K562 (cell line): ENCODE measurements around the gene DLX4. TPM values are rescaled to one million over a fixed set of nuclear protein-coding genes. Genes with fewer than 3 reads are reported as not detected.

ENCODE experiments used
- ATAC-seq: fragments of 200-7000 bp; cut with Tn5 transposase; 3 replicates; pipeline ENCODE4 v1.9.1; 2020; ENCODE audit warnings: moderate library complexity
- BruUV-seq: library from RNA; stranded (reverse); fragments of 400-500 nt; replicated peaks from 2 replicates; lab custom pipeline; 2021; lab: Mats Ljungman, UMichigan
- CTCF ChIA-PET: fragments of 300-600 bp; formaldehyde crosslinking; extraction: SDS; loops from one replicate; lab custom pipeline; 2021; ENCODE audit warnings: low intra/inter-chr PET ratio; lab: Yijun Ruan, JAX
- POLR2A ChIA-PET: fragments of 300-600, 350-650 bp; sonication (Branson Sonifier 250); formaldehyde crosslinking; extraction: SDS; loops from one replicate; lab custom pipeline; 2021; ENCODE audit warnings: antibody characterized with exemption, inconsistent platforms; lab: Yijun Ruan, JAX
- DNase-seq, 4 experiments: peaks; one replicate each; pipeline versions ENCODE4 v3.0.0 to v3.0.0-alpha.2; 2011 to 2018; ENCODE audit warnings: low spot score in 3 of 4, mixed read lengths in 3 of 4; ENCODE audit errors: extremely low read depth in 1 of 4
- FAIRE-seq: peaks from 2 replicates; lab custom pipeline; 2011; peaks lifted over from hg19 to GRCh38; lab: Jason Lieb, UNC
- H2AFZ ChIP-seq: 2 replicates; pipeline ENCODE4 v1.6.0; 2011; ENCODE audit warnings: low read depth, low read length, control low read depth, inconsistent platforms
- H3K27ac ChIP-seq: fragments of 200-600 bp; 3 replicates; pipeline ENCODE4 v1.8.0; 2011; ENCODE audit warnings: low read depth, mild to moderate bottlenecking, control low read depth, inconsistent platforms, low read length, moderate library complexity, mixed read lengths; ENCODE audit errors: extremely low read depth
- H3K27me3 ChIP-seq, 2 experiments: fragments of 300-600 bp in 1 of 2; 2 replicates in 1 of 2; 3 replicates in 1 of 2; pipeline versions ENCODE4 v1.6.0 to v1.8.0; 2011; ENCODE audit warnings: inconsistent platforms in 2 of 2, low read length in 2 of 2, mild to moderate bottlenecking in 1 of 2, mixed read lengths in 1 of 2, moderate library complexity in 1 of 2; ENCODE audit not compliant: control insufficient read depth in 2 of 2, insufficient read depth in 2 of 2
- H3K36me3 ChIP-seq: fragments of 300-600 bp; 3 replicates; pipeline ENCODE4 v1.8.0; 2011; ENCODE audit warnings: mild to moderate bottlenecking, low read length, inconsistent platforms; ENCODE audit not compliant: control insufficient read depth, insufficient read depth
- H3K4me1 ChIP-seq, 2 experiments: fragments of 200-600 bp in 1 of 2; replicated peaks in 1 of 2; 2 replicates in 1 of 2; 3 replicates in 1 of 2; pipeline versions ENCODE4 v1.5.1 to v1.8.0; 2011; ENCODE audit warnings: inconsistent platforms in 2 of 2, low read length in 2 of 2, mild to moderate bottlenecking in 1 of 2, mixed read lengths in 1 of 2, moderate library complexity in 1 of 2; ENCODE audit not compliant: control insufficient read depth in 2 of 2, insufficient read depth in 2 of 2
- H3K4me2 ChIP-seq: 2 replicates; pipeline ENCODE4 v1.6.1; 2011; ENCODE audit warnings: low read length, control low read depth, inconsistent platforms, mixed read lengths; ENCODE audit not compliant: insufficient read depth
- H3K4me3 ChIP-seq: fragments of 200-600 bp; sonication (generic), shearing (Covaris generic); 2 replicates; pipeline ENCODE4 v1.5.1; 2016; ENCODE audit warnings: control low read depth, inconsistent platforms
- H3K79me2 ChIP-seq: fragments of 200-600 bp; 3 replicates; pipeline ENCODE4 v1.8.0; 2011; ENCODE audit warnings: low read length, inconsistent platforms; ENCODE audit not compliant: control insufficient read depth, insufficient read depth
- H3K9ac ChIP-seq, 2 experiments: 2 replicates each; pipeline versions ENCODE4 v1.6.0 to v1.6.1; 2011; ENCODE audit warnings: low read depth in 2 of 2, low read length in 2 of 2, control low read depth in 1 of 2, inconsistent platforms in 1 of 2, mild to moderate bottlenecking in 1 of 2, mixed read lengths in 1 of 2; ENCODE audit not compliant: insufficient read depth in 1 of 2
- H3K9me1 ChIP-seq: one replicate; pipeline ENCODE4 v1.6.0; 2011; ENCODE audit warnings: inconsistent platforms, mild to moderate bottlenecking, low read length, moderate library complexity; ENCODE audit not compliant: control insufficient read depth, insufficient read depth
- H3K9me3 ChIP-seq: replicated peaks from 2 replicates; pipeline ENCODE4 v1.5.1; 2011; ENCODE audit warnings: low read depth, low read length, inconsistent platforms; ENCODE audit not compliant: control insufficient read depth, insufficient read depth
- H4K20me1 ChIP-seq: replicated peaks from 2 replicates; pipeline ENCODE4 v1.6.1; 2011; ENCODE audit warnings: low read length, inconsistent platforms, mixed read lengths; ENCODE audit not compliant: control insufficient read depth, insufficient read depth
- CCNT2 ChIP-seq: IDR thresholded peaks from 2 replicates; pipeline ENCODE4 v1.6.1; 2011; ENCODE audit warnings: borderline replicate concordance, low read depth, mild to moderate bottlenecking, moderate library complexity, mixed read lengths, low read length; ENCODE audit not compliant: insufficient read length; ENCODE audit errors: extremely low read depth
- CHD2 ChIP-seq: IDR thresholded peaks from 2 replicates; pipeline ENCODE4 v1.6.1; 2011; ENCODE audit warnings: low read depth, low read length
- FOXP4 ChIP-seq: sonication (generic); formaldehyde crosslinking; IDR thresholded peaks from 2 replicates; pipeline ENCODE4 v1.8.0; 2022; ENCODE audit warnings: mild to moderate bottlenecking, missing genetic modification reagents, borderline replicate concordance
- GATA2 ChIP-seq: sonication (generic); formaldehyde crosslinking; IDR thresholded peaks from 2 replicates; pipeline ENCODE4 v1.4.0; 2020; ENCODE audit warnings: mild to moderate bottlenecking, missing genetic modification reagents
- GATAD2B ChIP-seq: fragments of 450-650 bp; IDR thresholded peaks from 2 replicates; pipeline ENCODE4 v1.6.1; 2017; ENCODE audit warnings: mild to moderate bottlenecking, borderline replicate concordance
- KAT8 ChIP-seq: fragments of 450-650 bp; IDR thresholded peaks from 2 replicates; pipeline ENCODE4 v1.6.1; 2016; ENCODE audit warnings: low read depth, mild to moderate bottlenecking
- KLF13 ChIP-seq: fragments of 450-650 bp; IDR thresholded peaks from 2 replicates; pipeline ENCODE4 v1.6.1; 2016; ENCODE audit warnings: missing genetic modification characterization, low read depth, mild to moderate bottlenecking, missing compliant biosample characterization, moderate library complexity, borderline replicate concordance
- NR0B1 ChIP-seq: fragments of 450-650 bp; IDR thresholded peaks from one replicate; pipeline ENCODE4 v1.6.1; 2018; ENCODE audit warnings: mild to moderate bottlenecking, moderate library complexity; ENCODE audit not compliant: partially characterized antibody
- RFX5 ChIP-seq: IDR thresholded peaks from 2 replicates; pipeline ENCODE4 v1.6.1; 2011; ENCODE audit warnings: low read depth, mild to moderate bottlenecking, improper control_type of control experiment, low read length
- ZBTB5 ChIP-seq: fragments of 450-650 bp; IDR thresholded peaks from 2 replicates; pipeline ENCODE4 v1.6.1; 2017; ENCODE audit warnings: antibody characterized with exemption
- ZNF75A ChIP-seq: fragments of 450-650 bp; formaldehyde crosslinking; IDR thresholded peaks from 2 replicates; pipeline ENCODE4 v1.4.0; 2020; ENCODE audit warnings: mild to moderate bottlenecking
- WGBS: fragments of 100-300 bp; shearing (Covaris generic); methylation state at CpG from one replicate; pipeline ENCODE4 v1.1.6; 2016; ENCODE audit warnings: low coverage, mixed read lengths; ENCODE audit not compliant: insufficient coverage; ENCODE audit errors: missing lambda C conversion rate; 5-methylcytosine and 5-hydroxymethylcytosine counted together
- in situ Hi-C: fragments of 300-500 bp; cut with MboI; formaldehyde crosslinking; loops from 4 replicates; pipeline ENCODE4 v1.15.0; 2018; ENCODE audit warnings: inconsistent platforms, mixed read lengths
- intact Hi-C: fragments of 100-400 bp; cut with micrococcal nuclease; formaldehyde crosslinking; loops from 2 replicates; pipeline ENCODE4 v1.14.2; 2022
- polyA plus RNA-seq, 8 experiments: library from polyadenylated mRNA; depleted of rRNA in 4 of 8; stranded (reverse) in 5 of 8; unstranded in 3 of 8; fragments of >200 nt; fragmentation: Nextera tagmentation in 2 of 8; fragmentation: Illumina TruSeq in 1 of 8; extraction: Ambion mirVana in 2 of 8; extraction: Trizol in 1 of 8; gene quantifications; 2 replicates each; pipeline versions ENCODE4 v1.2.1 to v1.2.3, GENCODE V29; 2011 to 2014; ENCODE audit warnings: inconsistent platforms in 1 of 8, missing spikeins in 1 of 8
- total RNA-seq, 7 experiments: library from RNA; depleted of rRNA in 6 of 7; stranded (reverse); fragments of >200 nt in 6 of 7; fragmentation: Illumina TruSeq in 2 of 7; extraction: Trizol in 2 of 7; gene quantifications; 2 replicates each; pipeline versions ENCODE4 v1.2.1 to v1.2.3, GENCODE V29; 2011 to 2021; ENCODE audit warnings: low replicate concordance in 1 of 7
- TF ChIP-seq, protein P1 (sequence below): sonication (generic); formaldehyde crosslinking; IDR thresholded peaks from 2 replicates; pipeline ENCODE4 v1.8.1; 2023; ENCODE audit warnings: mild to moderate bottlenecking, missing genetic modification reagents

Gene DLX4
- total and polyA plus RNA-seq, 9 of the 15 experiments (the other 6 are each of a cell fraction or from before 2014, with no cell fraction given), result 0.15 to 2.2 (median 0.58) TPM

DNA sequence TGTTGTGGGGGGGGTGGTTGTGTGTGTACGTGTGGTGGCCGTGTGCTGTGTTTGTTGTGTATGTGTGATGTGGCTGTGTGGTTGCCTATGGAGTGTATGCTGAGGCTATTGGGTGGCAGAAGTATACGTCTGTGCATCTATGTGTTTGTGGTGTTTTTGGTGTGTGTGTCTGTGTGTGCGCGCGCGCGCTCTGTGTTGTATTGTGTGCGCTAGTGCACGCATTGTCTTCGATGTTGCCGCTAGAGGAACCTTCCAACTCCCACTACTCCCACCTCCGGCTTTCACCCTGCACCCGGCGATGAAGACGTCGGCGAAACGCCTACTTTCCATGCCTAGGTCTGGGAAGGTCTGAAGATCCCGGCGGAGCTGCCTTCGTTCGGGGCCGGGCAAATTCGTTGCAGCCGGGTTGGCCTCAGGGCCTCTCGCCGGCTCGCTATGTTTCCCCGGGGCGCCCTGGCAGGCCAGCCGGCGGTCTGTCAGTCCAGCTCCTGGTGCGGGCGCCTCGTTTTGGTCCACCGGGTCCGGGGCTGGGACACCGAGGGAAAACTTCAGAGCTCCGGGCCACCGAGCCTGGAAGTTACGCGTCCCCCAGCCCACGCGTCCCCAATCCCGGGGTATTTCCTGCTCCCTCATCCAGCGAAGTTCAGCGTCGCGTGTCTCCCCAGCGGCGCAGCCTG lies 5.2 kb upstream of the DLX4 start (continued):
- TF ChIP-seq, protein P1, sequence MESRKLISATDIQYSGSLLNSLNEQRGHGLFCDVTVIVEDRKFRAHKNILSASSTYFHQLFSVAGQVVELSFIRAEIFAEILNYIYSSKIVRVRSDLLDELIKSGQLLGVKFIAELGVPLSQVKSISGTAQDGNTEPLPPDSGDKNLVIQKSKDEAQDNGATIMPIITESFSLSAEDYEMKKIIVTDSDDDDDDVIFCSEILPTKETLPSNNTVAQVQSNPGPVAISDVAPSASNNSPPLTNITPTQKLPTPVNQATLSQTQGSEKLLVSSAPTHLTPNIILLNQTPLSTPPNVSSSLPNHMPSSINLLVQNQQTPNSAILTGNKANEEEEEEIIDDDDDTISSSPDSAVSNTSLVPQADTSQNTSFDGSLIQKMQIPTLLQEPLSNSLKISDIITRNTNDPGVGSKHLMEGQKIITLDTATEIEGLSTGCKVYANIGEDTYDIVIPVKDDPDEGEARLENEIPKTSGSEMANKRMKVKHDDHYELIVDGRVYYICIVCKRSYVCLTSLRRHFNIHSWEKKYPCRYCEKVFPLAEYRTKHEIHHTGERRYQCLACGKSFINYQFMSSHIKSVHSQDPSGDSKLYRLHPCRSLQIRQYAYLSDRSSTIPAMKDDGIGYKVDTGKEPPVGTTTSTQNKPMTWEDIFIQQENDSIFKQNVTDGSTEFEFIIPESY (CRISPR knock-in tag), result 0 out of 2 replicates have a peak, but pooled peaks have one; percentile 47

DNA sequence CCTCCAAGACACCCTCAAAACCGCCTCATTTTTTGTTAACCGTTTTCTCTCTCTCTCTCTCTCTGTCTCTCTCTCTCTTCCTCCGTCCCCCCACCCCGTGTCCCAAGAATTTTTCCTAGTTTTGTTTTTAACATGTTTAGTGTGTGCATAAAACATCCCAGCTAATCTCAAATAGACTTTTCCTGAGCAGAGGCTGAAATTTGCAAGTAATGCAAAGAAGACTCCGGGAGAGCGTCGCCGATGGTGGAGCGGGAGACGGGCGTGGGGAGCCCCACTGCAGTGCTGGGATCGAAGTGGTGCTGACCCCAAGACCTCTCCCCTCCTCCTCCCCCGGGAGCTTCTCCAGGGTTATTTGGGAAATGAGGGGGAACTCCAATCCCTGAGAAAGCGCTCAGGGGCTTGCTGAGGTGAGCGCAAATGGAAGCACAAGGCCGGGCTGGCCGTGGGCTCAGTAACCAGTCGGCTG lies 4.7 kb upstream of the DLX4 start:
- Histone ChIP-seq H4K20me1 (no peaks in the 10 kb centered on the region), H3K27me3 (peaks cover 38 to 70% of the 10 kb centered on the region in 2 experiments), H3K9me3 (no peaks in the 10 kb centered on the region), H3K27ac (no peak overlapping the region), H3K9me1 (no peaks in the 10 kb centered on the region), H3K4me2 (no peak overlapping the region), H3K4me1 (peaks cover 0 to 17% of the 10 kb centered on the region in 2 experiments; a peak in 3 of 5 replicates), H2AFZ (no peak overlapping the region), H3K79me2 (no peaks in the 10 kb centered on the region), H3K9ac (no peak overlapping the region), H3K36me3 (no peaks in the 10 kb centered on the region), H3K4me3 (no peak overlapping the region)
- POLR2A ChIA-PET, result interaction anchor here (0.7 to 0.9 kb wide), 2 partner anchors 13 to 330 kb away, joined by 3 to 4 read pairs; no protein-coding TSS in a partner anchor
- ATAC-seq, result no peak
- no peak for DNase-seq
- 16% methylated on average over 17 of the region's 18 CpGs for WGBS
- CTCF ChIA-PET, result no interaction called here
- in situ Hi-C loops (no loop called here), intact Hi-C loops (no loop called here)
- FAIRE-seq, result no peak
- BruUV-seq, result no TSS peak
- TF ChIP-seq CHD2, result no peak
- no peak for TF ChIP-seq KLF13
- no peak for TF ChIP-seq GATAD2B
- no peak for TF ChIP-seq NR0B1
- no peak for TF ChIP-seq RFX5
- TF ChIP-seq ZNF75A (CRISPR knock-in tag), result no peak
- no peak for TF ChIP-seq ZBTB5
- TF ChIP-seq GATA2 (CRISPR knock-in tag), result no peak
- no peak for TF ChIP-seq CCNT2
- no peak for TF ChIP-seq FOXP4 (CRISPR knock-in tag)
- no peak for TF ChIP-seq KAT8
